ENCODE results near the gene CLEC2A.
"Not testable (repeated sequence)": the region's sequence is repeated elsewhere in the genome, so short reads cannot be mapped to it uniquely, and the experiment has no call there.

Gene CLEC2A, protein sequence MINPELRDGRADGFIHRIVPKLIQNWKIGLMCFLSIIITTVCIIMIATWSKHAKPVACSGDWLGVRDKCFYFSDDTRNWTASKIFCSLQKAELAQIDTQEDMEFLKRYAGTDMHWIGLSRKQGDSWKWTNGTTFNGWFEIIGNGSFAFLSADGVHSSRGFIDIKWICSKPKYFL

DNA sequence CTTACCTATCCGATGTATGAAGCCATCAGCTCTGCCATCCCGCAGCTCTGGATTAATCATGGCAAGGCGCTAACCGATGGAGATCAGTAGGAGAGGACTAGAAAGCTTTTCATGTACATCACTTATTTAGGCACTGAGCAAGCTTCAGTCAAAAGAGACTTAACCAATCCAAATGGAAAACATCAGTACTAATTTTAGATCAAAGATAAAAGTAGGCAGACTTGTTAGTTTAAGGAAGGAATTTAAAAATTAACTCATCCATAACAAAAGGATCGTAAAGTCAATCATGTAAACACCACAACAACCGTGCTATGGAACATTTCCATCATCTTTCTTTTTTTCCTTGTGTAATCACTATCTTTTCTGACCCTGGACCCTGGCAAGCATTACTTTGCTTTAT lies at the start of gene CLEC2A:
TSS of gene CLEC2A (minus strand) at position 101 of the 400 bp plus-strand sequence. CDS start at position 60, 41 bp downstream.
- DNase-seq (ENCODE audit: low read depth), result no peak

GRCh38 chr12:9980126-9980525 lies 48.0 kb upstream of the CLEC2A start:
- no peak for DNase-seq (ENCODE audit: low read depth)

DNA sequence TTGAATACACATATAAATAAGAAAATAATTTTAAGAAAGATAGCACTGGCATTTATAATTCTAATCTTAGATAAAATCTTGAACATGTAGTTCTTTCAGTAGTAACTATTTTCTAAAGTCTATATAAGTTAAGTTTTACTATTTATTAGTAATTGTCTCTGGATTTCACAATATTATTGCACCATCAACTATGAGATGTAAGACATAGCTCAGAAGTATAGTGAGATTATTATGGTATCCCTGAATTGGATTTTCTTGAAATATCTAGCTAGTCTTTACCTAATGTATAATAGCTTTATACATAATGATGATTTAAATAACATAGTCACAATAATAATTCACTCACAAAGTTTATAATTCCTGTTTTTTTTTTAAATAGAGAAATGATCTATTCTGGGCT lies 45.7 kb upstream of the CLEC2A start:
- DNase-seq (ENCODE audit: low read depth), result peak; percentile 8

DNA sequence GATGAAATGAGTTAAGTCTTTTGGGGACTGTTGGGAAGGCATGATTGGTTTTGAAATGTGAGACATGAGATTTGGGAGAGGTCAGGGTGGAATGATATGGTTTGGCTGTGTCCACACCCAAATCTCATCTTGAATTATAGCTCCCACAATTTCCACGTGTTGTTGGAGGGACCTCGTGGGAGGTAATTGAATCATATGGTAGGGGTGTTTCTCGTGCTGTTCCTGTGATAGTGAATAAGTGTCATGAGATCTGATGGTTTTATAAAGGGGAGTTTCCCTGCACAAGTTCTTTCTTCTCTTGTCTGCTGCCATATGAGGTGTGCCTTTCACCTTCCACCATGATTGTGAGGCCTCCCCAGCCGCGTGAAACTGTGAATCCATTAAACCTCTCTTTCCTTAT lies 44.5 kb upstream of the CLEC2A start:
- DNase-seq (ENCODE audit: low read depth), result not testable (repeated sequence)

DNA sequence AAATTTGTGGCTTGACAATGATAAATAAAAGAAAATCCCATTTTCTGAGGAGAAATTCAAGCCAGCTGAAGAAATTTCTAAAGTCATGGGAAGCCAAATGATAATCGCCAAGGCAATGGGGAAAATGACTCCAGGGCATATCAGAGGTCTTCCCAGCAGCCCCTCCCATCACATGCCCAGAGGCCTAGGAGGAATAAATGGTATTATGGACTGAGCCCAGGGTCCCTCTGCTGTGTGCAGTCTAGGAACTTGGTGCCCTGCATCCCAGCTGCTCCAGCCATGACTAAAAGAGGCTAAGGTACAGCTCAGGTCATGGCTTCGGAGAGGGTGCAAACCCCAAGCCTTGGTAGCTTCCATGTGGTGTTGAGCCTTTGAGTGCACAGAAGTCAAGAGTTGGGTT lies 43.4 kb upstream of the CLEC2A start:
- no peak for DNase-seq (ENCODE audit: low read depth)

- DNase-seq (ENCODE audit: low read depth), result not testable (repeated sequence)
Measured at GRCh38 chr12:9974731-9975130, 42.6 kb upstream of the CLEC2A start.

DNA sequence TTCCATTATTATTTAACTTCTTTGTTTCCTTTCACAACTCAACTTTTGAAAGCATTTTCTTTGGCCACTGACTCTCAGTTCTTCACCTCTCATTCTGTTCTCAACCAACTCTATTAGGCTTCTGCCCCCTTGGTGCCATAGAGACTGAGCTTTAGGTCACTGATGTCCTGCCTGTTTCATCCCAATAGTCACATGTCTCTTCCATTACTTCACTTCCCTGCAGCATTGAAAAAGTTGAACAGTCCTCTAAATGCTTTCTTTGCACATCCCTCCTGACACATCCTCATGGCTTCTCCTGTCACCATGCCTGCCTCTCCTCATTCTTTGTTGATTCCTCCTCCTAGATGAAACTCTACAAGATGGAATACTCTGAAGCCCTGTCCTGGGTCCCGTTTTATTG lies 41.8 kb upstream of the CLEC2A start:
- DNase-seq (ENCODE audit: low read depth), result no peak

- DNase-seq (ENCODE audit: low read depth), result no peak
Measured at GRCh38 chr12:9971181-9971580, 39.0 kb upstream of the CLEC2A start, which contains the start of gene CLEC12A. Gene CLEC12A, plus strand, starts transcription at chr12:9971409. Its CDS starts 188 bp downstream, at chr12:9971597.

DNA sequence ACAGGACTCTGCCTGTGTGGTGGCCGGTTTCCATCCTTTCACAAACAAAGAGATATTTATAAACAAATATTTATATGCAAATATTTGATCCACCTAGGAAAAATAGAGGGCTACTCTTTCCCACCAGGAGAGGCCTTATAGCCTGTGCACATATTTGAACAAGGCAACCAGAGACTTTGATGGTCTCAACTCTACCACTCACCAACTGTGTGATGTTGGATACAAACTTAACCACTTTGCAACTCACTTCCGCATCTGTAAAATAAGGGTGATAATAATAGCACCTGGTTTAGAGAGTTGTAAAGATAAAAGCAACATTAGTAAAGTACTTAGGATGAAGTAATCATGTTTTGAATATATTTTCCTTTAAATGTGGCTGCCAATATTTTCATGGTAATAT lies 37.5 kb upstream of the CLEC2A start:
- DNase-seq (ENCODE audit: low read depth), result no peak

- no peak for DNase-seq (ENCODE audit: low read depth)
Measured at GRCh38 chr12:9961901-9962300, 29.7 kb upstream of the CLEC2A start.

GRCh38 chr12:9961106-9961505 lies 28.9 kb upstream of the CLEC2A start:
- no peak for DNase-seq (ENCODE audit: low read depth)

GRCh38 chr12:9960590-9960989 lies 28.4 kb upstream of the CLEC2A start:
- DNase-seq (ENCODE audit: low read depth), result no peak

- DNase-seq (ENCODE audit: low read depth), result no peak
Measured at GRCh38 chr12:9957834-9958233, 25.7 kb upstream of the CLEC2A start.

- not testable (repeated sequence) for DNase-seq (ENCODE audit: low read depth)
Measured at GRCh38 chr12:9952954-9953729, 21.0 kb upstream of the CLEC2A start.

GRCh38 chr12:9951026-9951675 lies 19.0 kb upstream of the CLEC2A start:
- DNase-seq (ENCODE audit: low read depth), result no peak

- no peak for DNase-seq (ENCODE audit: low read depth)
Measured at GRCh38 chr12:9948606-9949296, 16.6 kb upstream of the CLEC2A start.

DNA sequence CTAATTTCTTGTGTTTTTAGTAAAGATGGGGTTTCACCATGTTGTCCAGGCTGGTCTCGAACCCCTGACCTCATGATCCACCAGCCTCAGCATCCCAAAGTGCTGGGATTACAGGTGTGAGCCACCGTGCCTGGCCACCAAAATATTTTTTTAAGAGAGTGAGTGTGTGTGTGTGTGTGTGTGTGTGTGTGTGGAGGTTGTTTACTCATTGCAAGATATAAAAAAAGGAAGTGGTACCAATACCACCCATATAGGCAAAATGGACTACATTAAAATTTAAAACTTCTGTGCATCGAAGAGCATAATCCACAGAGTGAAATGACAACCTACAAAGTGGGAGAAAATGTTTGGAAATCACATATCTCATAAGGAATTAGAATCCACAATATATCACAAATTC lies 15.5 kb upstream of the CLEC2A start:
- no peak for DNase-seq (ENCODE audit: low read depth)

GRCh38 chr12:9944391-9944790 lies 12.2 kb upstream of the CLEC2A start:
- DNase-seq (ENCODE audit: low read depth), result no peak

- no peak for DNase-seq (ENCODE audit: low read depth)
Measured at GRCh38 chr12:9943240-9943639, 11.1 kb upstream of the CLEC2A start.

DNA sequence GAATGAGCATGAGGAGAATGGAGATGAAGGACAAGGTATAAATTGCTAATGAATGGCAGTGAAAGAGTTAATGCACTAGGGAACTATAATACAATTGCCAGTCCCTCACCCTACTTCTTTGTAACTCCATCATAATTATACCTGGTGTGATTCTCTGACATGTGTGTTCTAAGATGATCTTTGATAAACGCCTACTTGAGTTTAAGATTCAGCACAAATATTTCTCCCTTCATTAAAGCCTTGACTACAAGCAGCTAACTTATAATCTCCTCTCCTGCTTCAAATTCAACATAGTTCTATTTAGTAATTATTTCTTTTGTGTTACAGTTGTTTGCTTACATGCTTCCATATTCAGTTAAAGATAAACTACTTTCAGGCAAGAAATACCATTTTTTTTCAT lies 9.7 kb upstream of the CLEC2A start:
- DNase-seq (ENCODE audit: low read depth), result no peak

GRCh38 chr12:9940375-9940774 lies 8.2 kb upstream of the CLEC2A start:
- DNase-seq (ENCODE audit: low read depth), result peak; percentile 19

DNA sequence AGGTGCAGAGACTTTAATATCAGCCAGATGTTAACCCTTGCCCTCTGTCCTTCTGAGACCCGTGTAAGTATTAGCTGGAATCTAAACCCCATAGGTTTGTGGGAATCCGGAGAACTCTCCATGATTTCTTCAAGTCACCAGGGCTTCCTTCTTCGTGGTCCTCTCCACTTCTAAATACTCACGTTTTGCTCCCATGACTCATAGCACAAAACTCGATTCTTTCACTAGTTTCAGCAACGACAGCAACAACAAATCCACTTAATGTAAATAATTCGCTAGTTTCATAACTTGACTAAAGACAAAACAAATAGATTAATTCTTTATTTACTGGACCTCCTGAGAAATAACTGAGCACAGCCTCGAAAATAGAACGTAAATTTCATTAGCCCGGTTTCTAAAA lies 4.4 kb upstream of the CLEC2A start:
- peak; percentile 41 for DNase-seq (ENCODE audit: low read depth)

DNA sequence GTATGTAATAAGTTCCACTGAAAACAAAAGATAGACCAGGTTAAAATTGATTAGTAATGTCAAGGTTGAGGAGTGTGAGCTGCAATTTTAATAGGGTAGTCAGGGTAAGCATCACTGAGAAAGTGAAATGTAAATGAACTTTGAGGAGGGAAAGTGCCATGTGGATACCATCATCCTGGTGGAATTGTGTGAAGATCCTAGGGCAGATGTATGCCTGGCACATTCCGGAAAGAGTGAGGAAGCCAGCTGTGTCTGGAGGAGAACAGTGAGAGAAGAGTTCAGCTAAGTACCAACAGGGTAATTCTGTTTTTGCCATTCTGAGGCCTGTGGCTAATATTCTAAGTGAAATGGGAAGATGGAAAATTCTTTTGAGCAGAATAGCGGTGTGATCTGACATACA lies 2.9 kb upstream of the CLEC2A start:
- no peak for DNase-seq (ENCODE audit: low read depth)

All from iris pigment epithelial cell (primary cell).